Kidney (tissue), 14 donors: ENCODE results near the gene KIRREL3. TPM values are rescaled to one million over a fixed set of nuclear protein-coding genes. Genes with fewer than 3 reads are reported as not detected.

Experiments
- DNase-seq, 5 donors: peaks; one replicate each; pipeline ENCODE4 v3.0.0-alpha.2; 2013 to 2020
- FAIRE-seq: peaks from 2 replicates; lab custom pipeline; 2012; peaks lifted over from hg19 to GRCh38; lab: Jason Lieb, UNC
- H3K27ac ChIP-seq, 2 donors: one replicate each; pipeline ENCODE4 v1.7.0; 2013; ENCODE audit warnings: low read depth in 2 of 2, low read length in 2 of 2, inconsistent platforms in 1 of 2
- H3K27me3 ChIP-seq: one replicate; pipeline ENCODE4 v1.7.1; 2013; ENCODE audit warnings: low read length, inconsistent platforms; ENCODE audit not compliant: control insufficient read depth, insufficient read depth
- H3K36me3 ChIP-seq, 3 donors: one replicate each; pipeline versions ENCODE4 v1.7.0 to v1.7.1; 2013; ENCODE audit warnings: low read length in 3 of 3, control low read depth in 1 of 3, inconsistent platforms in 1 of 3; ENCODE audit not compliant: insufficient read depth in 3 of 3, control insufficient read depth in 2 of 3
- H3K4me1 ChIP-seq, 3 donors: one replicate each; pipeline versions ENCODE4 v1.7.0 to v1.7.1; 2013; ENCODE audit warnings: low read length in 3 of 3, inconsistent platforms in 1 of 3, low read depth in 1 of 3; ENCODE audit not compliant: control insufficient read depth in 2 of 3, insufficient read depth in 2 of 3
- H3K4me3 ChIP-seq, 3 donors: one replicate each; pipeline versions ENCODE4 v1.7.0 to v1.8.1; 2013; ENCODE audit warnings: low read length in 3 of 3, control low read depth in 1 of 3, inconsistent platforms in 1 of 3
- H3K9ac ChIP-seq, 3 donors: one replicate each; pipeline versions ENCODE4 v1.7.0 to v1.7.1; 2013; ENCODE audit warnings: low read length in 3 of 3, control low read depth in 1 of 3, inconsistent platforms in 1 of 3
- H3K9me3 ChIP-seq, 3 donors: one replicate each; pipeline versions ENCODE4 v1.7.0 to v1.7.1; 2013; ENCODE audit warnings: low read length in 3 of 3, control low read depth in 1 of 3, inconsistent platforms in 1 of 3; ENCODE audit not compliant: control insufficient read depth in 2 of 3, insufficient read depth in 1 of 3
- intact Hi-C: fragments of 100-400 bp; cut with DNase I; formaldehyde crosslinking; loops from one replicate; pipeline ENCODE4 v1.11.1; 2022
- polyA plus RNA-seq: library from polyadenylated mRNA; stranded (reverse); fragments of 350-450 nt; fragmentation: Illumina TruSeq; extraction: RNeasy Lipid Tissue Mini Kit (QIAGEN cat#74804); gene quantifications from one replicate; pipeline ENCODE4 v1.2.3, GENCODE V29; 2014; ENCODE audit warnings: low read depth, low replicate concordance; ENCODE audit not compliant: insufficient read depth
- total RNA-seq: library from RNA; stranded (reverse); fragmentation: NEBNext Ultra II Directional; extraction: Animal tissue kit (Norgen Biotek cat#: 25700); gene quantifications from one replicate; pipeline ENCODE4 v1.2.1, GENCODE V29; 2021
- TF ChIP-seq, protein P1 (sequence below): IDR thresholded peaks from 3 replicates; pipeline ENCODE4 v1.5.1; 2012; ENCODE audit warnings: mild to moderate bottlenecking, moderate library complexity, borderline replicate concordance; ENCODE audit not compliant: insufficient read depth; ENCODE audit errors: extremely low read depth
- donor health status: control.
- donor health status: control.
- donor health status: control.
- donor health status: control.
- donor health status: control.
- donor health status: DM: yes; HTN: yes; CAD: no.
- donor health status: Normal renal cell carcinoma (clear cell type).

The KIRREL3 gene
- total and polyA plus RNA-seq, 2 donors from 2014 or later, result 0.19 to 0.22 TPM

DNA sequence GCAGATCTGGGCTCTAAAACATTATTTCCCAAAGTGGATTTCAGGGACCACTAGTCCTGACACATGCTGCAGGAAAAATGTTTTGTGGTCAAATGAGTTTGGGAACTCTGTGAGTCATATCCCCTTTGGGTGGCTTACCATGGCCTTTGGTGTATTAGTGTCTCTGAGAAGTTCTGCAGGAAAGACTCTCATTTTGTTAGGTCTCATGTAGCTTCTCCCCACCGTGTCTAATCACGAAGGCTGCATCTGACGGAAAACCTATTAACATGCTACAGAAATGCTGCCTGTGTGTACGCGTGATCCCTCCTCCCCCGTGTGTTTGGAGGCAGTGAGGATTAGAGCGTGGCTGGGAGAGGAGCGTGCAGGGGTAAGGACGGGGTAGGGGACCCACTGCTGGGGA is 453.4 kb downstream of the KIRREL3 start:
- no peaks in the 10 kb centered on the region for H3K36me3 ChIP-seq
- no peak overlapping the region for H3K27ac ChIP-seq
- H3K4me1 ChIP-seq, result peaks cover 0 to 5% (median 0%) of the 10 kb centered on the region in 3 donors
- H3K27me3 ChIP-seq, result no peaks in the 10 kb centered on the region
- no peaks in the 10 kb centered on the region for H3K9me3 ChIP-seq
- FAIRE-seq (no peak), DNase-seq (no peak)
- H3K9ac ChIP-seq, result no peak overlapping the region
- no peak overlapping the region for H3K4me3 ChIP-seq
- TF ChIP-seq, protein P1, sequence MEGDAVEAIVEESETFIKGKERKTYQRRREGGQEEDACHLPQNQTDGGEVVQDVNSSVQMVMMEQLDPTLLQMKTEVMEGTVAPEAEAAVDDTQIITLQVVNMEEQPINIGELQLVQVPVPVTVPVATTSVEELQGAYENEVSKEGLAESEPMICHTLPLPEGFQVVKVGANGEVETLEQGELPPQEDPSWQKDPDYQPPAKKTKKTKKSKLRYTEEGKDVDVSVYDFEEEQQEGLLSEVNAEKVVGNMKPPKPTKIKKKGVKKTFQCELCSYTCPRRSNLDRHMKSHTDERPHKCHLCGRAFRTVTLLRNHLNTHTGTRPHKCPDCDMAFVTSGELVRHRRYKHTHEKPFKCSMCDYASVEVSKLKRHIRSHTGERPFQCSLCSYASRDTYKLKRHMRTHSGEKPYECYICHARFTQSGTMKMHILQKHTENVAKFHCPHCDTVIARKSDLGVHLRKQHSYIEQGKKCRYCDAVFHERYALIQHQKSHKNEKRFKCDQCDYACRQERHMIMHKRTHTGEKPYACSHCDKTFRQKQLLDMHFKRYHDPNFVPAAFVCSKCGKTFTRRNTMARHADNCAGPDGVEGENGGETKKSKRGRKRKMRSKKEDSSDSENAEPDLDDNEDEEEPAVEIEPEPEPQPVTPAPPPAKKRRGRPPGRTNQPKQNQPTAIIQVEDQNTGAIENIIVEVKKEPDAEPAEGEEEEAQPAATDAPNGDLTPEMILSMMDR, result no peak
- intact Hi-C loops, result no loop called here

DNA sequence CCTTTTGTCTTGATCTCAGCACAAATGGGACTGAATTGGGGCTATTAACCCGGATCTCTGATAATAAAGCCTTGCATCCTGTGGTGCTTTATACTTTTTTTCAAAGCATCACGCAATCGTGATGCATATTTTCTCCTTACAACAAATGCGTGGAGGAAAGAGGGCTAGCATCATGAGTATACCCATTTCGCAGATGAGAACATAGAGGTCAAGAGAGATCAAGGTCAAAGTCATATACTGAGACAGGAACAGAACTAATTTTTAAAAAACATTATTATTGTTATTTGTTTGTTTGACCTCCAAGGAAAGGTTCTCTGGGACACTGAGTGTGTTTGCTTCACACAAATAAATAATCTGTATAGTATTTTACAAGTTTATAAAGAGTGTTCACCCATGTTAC is 453.9 kb downstream of the KIRREL3 start:
- Histone ChIP-seq H3K9ac (no peak overlapping the region), H3K36me3 (no peaks in the 10 kb centered on the region), H3K4me1 (peaks cover 0 to 5% (median 0%) of the 10 kb centered on the region in 3 donors), H3K9me3 (no peaks in the 10 kb centered on the region), H3K4me3 (no peak overlapping the region), H3K27ac (no peak overlapping the region), H3K27me3 (no peaks in the 10 kb centered on the region)
- intact Hi-C loops, result no loop called here
- TF ChIP-seq, protein P1, result no peak
- FAIRE-seq (no peak), DNase-seq (no peak)

DNA sequence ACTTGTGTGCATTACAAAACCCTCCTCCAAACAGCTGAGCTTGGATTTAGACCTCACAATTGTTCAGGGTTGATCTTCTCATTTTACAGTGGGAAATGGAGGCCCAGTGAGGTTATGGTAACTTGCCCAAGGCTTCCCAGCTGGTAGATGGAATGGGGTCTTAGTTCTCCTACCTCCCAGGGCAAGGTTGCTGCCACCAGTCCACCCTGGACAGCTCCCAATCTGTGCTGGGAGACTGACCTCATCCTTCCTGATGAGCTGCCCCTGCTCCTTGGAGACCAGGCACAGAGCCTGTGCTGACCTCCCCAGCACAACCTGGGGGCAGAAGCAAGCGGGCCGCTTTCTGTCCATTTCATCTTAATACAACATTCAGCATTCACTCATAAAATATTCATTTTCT is 454.4 kb downstream of the KIRREL3 start:
- Histone ChIP-seq H3K27ac (no peak overlapping the region), H3K9ac (no peak overlapping the region), H3K36me3 (no peaks in the 10 kb centered on the region), H3K9me3 (no peaks in the 10 kb centered on the region), H3K4me1 (peaks cover 0 to 5% (median 0%) of the 10 kb centered on the region in 3 donors), H3K27me3 (no peaks in the 10 kb centered on the region), H3K4me3 (no peak overlapping the region)
- FAIRE-seq (no peak), DNase-seq (no peak)
- intact Hi-C loops, result no loop called here
- TF ChIP-seq, protein P1, result no peak

DNA sequence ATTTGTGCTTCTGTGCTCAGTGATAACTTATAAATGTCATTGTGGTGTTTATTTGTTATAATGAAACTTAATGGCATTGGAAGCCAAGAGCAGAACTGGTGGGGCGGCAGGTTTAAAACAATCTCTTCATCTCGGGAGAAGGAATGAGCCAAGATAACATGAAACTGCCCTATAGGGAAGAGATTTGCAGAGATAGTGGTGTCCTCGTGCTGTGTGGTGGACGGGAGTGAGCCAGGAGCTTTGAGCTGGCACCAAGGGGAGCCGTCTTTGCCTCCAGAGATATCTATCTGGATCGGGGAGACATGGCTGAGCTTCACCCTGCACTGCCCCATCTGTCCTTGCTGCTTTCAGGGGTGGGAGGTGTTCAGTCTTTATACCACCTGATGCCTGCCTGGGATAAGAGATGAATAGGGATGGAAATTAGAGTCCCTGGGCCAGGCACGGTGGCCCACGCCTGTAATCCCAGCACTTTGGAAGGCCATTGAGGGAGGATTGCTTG is 455.5 kb downstream of the KIRREL3 start:
- Histone ChIP-seq H3K9me3 (no peaks in the 10 kb centered on the region), H3K4me3 (no peak overlapping the region), H3K27ac (no peak overlapping the region), H3K36me3 (no peaks in the 10 kb centered on the region), H3K27me3 (no peaks in the 10 kb centered on the region), H3K4me1 (peaks cover 0 to 5% (median 0%) of the 10 kb centered on the region in 3 donors), H3K9ac (no peak overlapping the region)
- FAIRE-seq (no peak), DNase-seq (no peak)
- intact Hi-C loops, result no loop called here
- TF ChIP-seq, protein P1, result no peak
